Mesenchymal stem cell (in vitro differentiated cells and primary cell): ENCODE results near the gene SH3BP2.

Experiments
- DNase-seq: peaks from one replicate; pipeline ENCODE4 v3.0.0-alpha.2; 2013
- H2AFZ ChIP-seq: one replicate; pipeline ENCODE4 v1.6.1; 2013; ENCODE audit warnings: low read depth, mild to moderate bottlenecking, control low read depth, inconsistent platforms, low read length, moderate library complexity
- H2AK5ac ChIP-seq: 2 replicates; pipeline ENCODE4 v1.6.1; 2013; ENCODE audit warnings: low read length, moderate library complexity, mild to moderate bottlenecking, inconsistent platforms; ENCODE audit not compliant: severe bottlenecking
- H2BK120ac ChIP-seq: one replicate; pipeline ENCODE4 v1.6.1; 2013; ENCODE audit warnings: low read depth, mild to moderate bottlenecking, inconsistent platforms, low read length, moderate library complexity
- H2BK12ac ChIP-seq, 2 experiments: one replicate each; pipeline ENCODE4 v1.6.1; 2013; ENCODE audit warnings: inconsistent platforms in 2 of 2, low read length in 2 of 2, mild to moderate bottlenecking in 2 of 2, moderate library complexity in 2 of 2, control low read depth in 1 of 2
- H2BK15ac ChIP-seq: one replicate; pipeline ENCODE4 v1.6.1; 2013; ENCODE audit warnings: mild to moderate bottlenecking, low read depth, inconsistent platforms; ENCODE audit not compliant: poor library complexity, severe bottlenecking
- H2BK5ac ChIP-seq: 2 replicates; pipeline ENCODE4 v1.6.1; 2013; ENCODE audit warnings: low read depth, mild to moderate bottlenecking, low read length, control low read depth, inconsistent platforms; ENCODE audit not compliant: poor library complexity, severe bottlenecking
- H3K14ac ChIP-seq, 2 experiments: one replicate each; pipeline ENCODE4 v1.6.1; 2013; ENCODE audit warnings: inconsistent platforms in 2 of 2, low read length in 2 of 2, control low read depth in 1 of 2, mild to moderate bottlenecking in 1 of 2, moderate library complexity in 1 of 2
- H3K18ac ChIP-seq, 2 experiments: one replicate each; pipeline ENCODE4 v1.6.1; 2013; ENCODE audit warnings: inconsistent platforms in 2 of 2, low read length in 2 of 2, control low read depth in 1 of 2, low read depth in 1 of 2, mild to moderate bottlenecking in 1 of 2
- H3K23ac ChIP-seq, 2 experiments: one replicate each; pipeline ENCODE4 v1.6.1; 2013; ENCODE audit warnings: inconsistent platforms in 2 of 2, low read length in 2 of 2, mild to moderate bottlenecking in 2 of 2, moderate library complexity in 2 of 2, control low read depth in 1 of 2
- H3K27ac ChIP-seq: 2 replicates; pipeline ENCODE4 v1.5.1; 2013; ENCODE audit warnings: mild to moderate bottlenecking, moderate library complexity, low read length, control low read depth, inconsistent platforms; ENCODE audit not compliant: poor library complexity, severe bottlenecking
- H3K27me3 ChIP-seq, 2 experiments: 2 replicates each; pipeline versions ENCODE4 v1.6.1 to v1.7.0; 2013; ENCODE audit warnings: low read length in 2 of 2, mild to moderate bottlenecking in 2 of 2, moderate library complexity in 2 of 2, control low read depth in 1 of 2, inconsistent platforms in 1 of 2; ENCODE audit not compliant: control insufficient read depth in 1 of 2, insufficient read depth in 1 of 2
- H3K36me3 ChIP-seq, 2 experiments: 2 replicates each; pipeline versions ENCODE4 v1.6.1 to v1.7.0; 2013; ENCODE audit warnings: low read length in 2 of 2, control low read depth in 1 of 2, inconsistent platforms in 1 of 2, low read depth in 1 of 2, mild to moderate bottlenecking in 1 of 2; ENCODE audit not compliant: insufficient read depth in 2 of 2, control insufficient read depth in 1 of 2
- H3K4ac ChIP-seq, 2 experiments: one replicate each; pipeline ENCODE4 v1.6.1; 2013; ENCODE audit warnings: inconsistent platforms in 2 of 2, low read length in 2 of 2, mild to moderate bottlenecking in 2 of 2, moderate library complexity in 2 of 2, control low read depth in 1 of 2, low read depth in 1 of 2
- H3K4me1 ChIP-seq: 2 replicates; pipeline ENCODE4 v1.6.1; 2013; ENCODE audit warnings: low read depth, low read length, control low read depth; ENCODE audit not compliant: control insufficient read depth, insufficient read depth
- H3K4me2 ChIP-seq: 2 replicates; pipeline ENCODE4 v1.6.1; 2013; ENCODE audit warnings: low read length, mild to moderate bottlenecking, inconsistent platforms; ENCODE audit not compliant: poor library complexity, severe bottlenecking
- H3K4me3 ChIP-seq, 2 experiments: 2 replicates each; pipeline versions ENCODE4 v1.5.1 to v1.7.0; 2013; ENCODE audit warnings: low read length in 2 of 2, mild to moderate bottlenecking in 2 of 2, control low read depth in 1 of 2, low read depth in 1 of 2; ENCODE audit not compliant: insufficient read depth in 1 of 2
- H3K79me1 ChIP-seq: replicated peaks from 2 replicates; pipeline ENCODE4 v1.6.1; 2013; ENCODE audit warnings: mild to moderate bottlenecking, control low read depth, low read length, inconsistent platforms; ENCODE audit not compliant: poor library complexity, severe bottlenecking
- H3K9ac ChIP-seq: 2 replicates; pipeline ENCODE4 v1.7.0; 2013; ENCODE audit warnings: mild to moderate bottlenecking, low read length, moderate library complexity
- H3K9me3 ChIP-seq: 2 replicates; pipeline ENCODE4 v1.7.0; 2013; ENCODE audit warnings: mild to moderate bottlenecking, low read length; ENCODE audit not compliant: control insufficient read depth
- H4K8ac ChIP-seq: one replicate; pipeline ENCODE4 v1.6.1; 2013; ENCODE audit warnings: inconsistent platforms, mild to moderate bottlenecking, low read length, moderate library complexity
- H4K91ac ChIP-seq: one replicate; pipeline ENCODE4 v1.6.1; 2013; ENCODE audit warnings: mild to moderate bottlenecking, low read length, inconsistent platforms
- WGBS: methylation state at CpG from one replicate; pipeline ENCODE4 v1.1.7; 2013; ENCODE audit warnings: mixed read lengths; 5-methylcytosine and 5-hydroxymethylcytosine counted together

Gene SH3BP2

GRCh38 chr4:2847302-2847871 lies 54.5 kb downstream of the SH3BP2 start:
- no peak for DNase-seq
- H4K8ac ChIP-seq = no peak overlapping the region
- no peaks in the 10 kb centered on the region for H3K9me3 ChIP-seq
- no peaks in the 10 kb centered on the region for H3K36me3 ChIP-seq
- H3K14ac ChIP-seq = no peak overlapping the region
- WGBS = 92% methylated on average over 11 of the region's 11 CpGs
- no peak overlapping the region for H2AFZ ChIP-seq
- H3K4me3 ChIP-seq = no peak overlapping the region
- H2BK12ac ChIP-seq = no peak overlapping the region
- no peak overlapping the region for H2BK120ac ChIP-seq
- no peak overlapping the region for H3K9ac ChIP-seq
- no peak overlapping the region for H3K18ac ChIP-seq
- no peak overlapping the region for H2AK5ac ChIP-seq
- no peak overlapping the region for H3K4ac ChIP-seq
- H3K4me1 ChIP-seq = peaks cover 8% of the 10 kb centered on the region
- no peaks in the 10 kb centered on the region for H3K27me3 ChIP-seq
- H4K91ac ChIP-seq = no peak overlapping the region
- H3K4me2 ChIP-seq = no peak overlapping the region
- no peaks in the 10 kb centered on the region for H3K79me1 ChIP-seq
- no peak overlapping the region for H2BK15ac ChIP-seq
- H3K27ac ChIP-seq = no peak overlapping the region
- H3K23ac ChIP-seq = no peak overlapping the region
- no peak overlapping the region for H2BK5ac ChIP-seq

- no peak overlapping the region for H2BK12ac ChIP-seq
- no peak overlapping the region for H4K91ac ChIP-seq
- no peak overlapping the region for H2BK5ac ChIP-seq
- peaks cover 6% of the 10 kb centered on the region for H3K4me1 ChIP-seq
- H3K4me2 ChIP-seq = no peak overlapping the region
- peak overlapping the region; percentile 9 for H3K9ac ChIP-seq
- no peak overlapping the region for H2AK5ac ChIP-seq
- no peak overlapping the region for H3K14ac ChIP-seq
- no peak overlapping the region for H3K18ac ChIP-seq
- H3K27me3 ChIP-seq = no peaks in the 10 kb centered on the region
- no peak overlapping the region for H4K8ac ChIP-seq
- no peak overlapping the region for H3K23ac ChIP-seq
- whole genome bisulfite sequencing = 96% methylated on average over 2 of the region's 2 CpGs
- peaks cover 0 to under 1% of the 10 kb centered on the region in 2 experiments for H3K36me3 ChIP-seq
- H3K9me3 ChIP-seq = no peaks in the 10 kb centered on the region
- no peak overlapping the region for H3K4ac ChIP-seq
- no peak overlapping the region for H3K27ac ChIP-seq
- H3K79me1 ChIP-seq = no peaks in the 10 kb centered on the region
- H2BK15ac ChIP-seq = no peak overlapping the region
- no peak for DNase-seq
- no peak overlapping the region for H2BK120ac ChIP-seq
- H2AFZ ChIP-seq = no peak overlapping the region
- no peak overlapping the region for H3K4me3 ChIP-seq
Observed at GRCh38 chr4:2848449-2848848, 55.6 kb downstream of the SH3BP2 start.

- Histone ChIP-seq H2AK5ac (peak overlapping the region; percentile 13), H4K91ac (peak overlapping the region; percentile 48), H3K18ac (no peak overlapping the region), H2AFZ (no peak overlapping the region), H3K14ac (no peak overlapping the region), H2BK12ac (peak overlapping the region in 1 of 2 experiments; percentile 71), H3K23ac (peak overlapping the region in 1 of 2 experiments; percentile 72), H2BK120ac (no peak overlapping the region), H2BK15ac (no peak overlapping the region), H3K4me2 (no peak overlapping the region), H3K4ac (no peak overlapping the region), H3K27ac (no peak overlapping the region), H3K4me3 (no peak overlapping the region), H3K9me3 (no peaks in the 10 kb centered on the region), H3K4me1 (peaks cover 6% of the 10 kb centered on the region), H3K36me3 (peaks cover 8 to 10% of the 10 kb centered on the region in 2 experiments), H3K79me1 (no peaks in the 10 kb centered on the region), H3K9ac (no peak overlapping the region), H3K27me3 (no peaks in the 10 kb centered on the region), H4K8ac (no peak overlapping the region), H2BK5ac (no peak overlapping the region)
- no peak for DNase-seq
- 86% methylated on average over 7 of the region's 9 CpGs for WGBS
Observed at GRCh38 chr4:2849267-2850152, 56.6 kb downstream of the SH3BP2 start.

GRCh38 chr4:2850966-2851798 lies 58.3 kb downstream of the SH3BP2 start:
- Histone ChIP-seq H3K4me3 (no peak overlapping the region), H2BK5ac (no peak overlapping the region), H2AFZ (no peak overlapping the region), H3K79me1 (no peaks in the 10 kb centered on the region), H3K9ac (no peak overlapping the region), H3K18ac (no peak overlapping the region), H3K14ac (no peak overlapping the region), H3K9me3 (no peaks in the 10 kb centered on the region), H2AK5ac (no peak overlapping the region), H3K36me3 (peaks cover 12 to 19% of the 10 kb centered on the region in 2 experiments), H2BK12ac (no peak overlapping the region), H3K4me1 (peaks cover 6% of the 10 kb centered on the region), H4K8ac (no peak overlapping the region), H3K23ac (no peak overlapping the region), H3K27ac (peak overlapping the region; percentile 44), H3K4me2 (no peak overlapping the region), H3K4ac (no peak overlapping the region), H2BK15ac (no peak overlapping the region), H2BK120ac (no peak overlapping the region), H3K27me3 (no peaks in the 10 kb centered on the region), H4K91ac (no peak overlapping the region)
- no peak for DNase-seq
- 100% methylated on average over 1 of the region's 2 CpGs for WGBS
